H7 (cell line): ENCODE measurements around the gene THEM4. TPM values are rescaled to one million over a fixed set of nuclear protein-coding genes. Genes with fewer than 3 reads are reported as not detected.
A peak's percentile ranks its signal among the peaks of the same experiment; 100 is the strongest.

Experiments
- DNase-seq: peaks from one replicate; pipeline ENCODE4 v3.0.0; 2012
- H3K27me3 ChIP-seq: 2 replicates; pipeline ENCODE4 v1.6.0; 2011; ENCODE audit warnings: mild to moderate bottlenecking, low read length; ENCODE audit not compliant: control insufficient read depth, insufficient read depth
- H3K36me3 ChIP-seq: replicated peaks from 2 replicates; pipeline ENCODE4 v1.5.1; 2011; ENCODE audit warnings: low read length; ENCODE audit not compliant: control insufficient read depth, insufficient read depth
- H3K4me3 ChIP-seq: 2 replicates; pipeline ENCODE4 v1.5.1; 2011; ENCODE audit warnings: low read depth, mild to moderate bottlenecking, control low read depth, low read length, moderate library complexity; ENCODE audit not compliant: insufficient read depth
- total RNA-seq: library from RNA; depleted of rRNA; stranded (reverse); fragments of >200 nt; shearing (Covaris generic); gene quantifications from 2 replicates; pipeline ENCODE4 v1.2.3, GENCODE V29; 2014; rRNA removed

THEM4 gene
- total RNA-seq, 1 experiment from 2014 or later: 21.4 TPM

DNA sequence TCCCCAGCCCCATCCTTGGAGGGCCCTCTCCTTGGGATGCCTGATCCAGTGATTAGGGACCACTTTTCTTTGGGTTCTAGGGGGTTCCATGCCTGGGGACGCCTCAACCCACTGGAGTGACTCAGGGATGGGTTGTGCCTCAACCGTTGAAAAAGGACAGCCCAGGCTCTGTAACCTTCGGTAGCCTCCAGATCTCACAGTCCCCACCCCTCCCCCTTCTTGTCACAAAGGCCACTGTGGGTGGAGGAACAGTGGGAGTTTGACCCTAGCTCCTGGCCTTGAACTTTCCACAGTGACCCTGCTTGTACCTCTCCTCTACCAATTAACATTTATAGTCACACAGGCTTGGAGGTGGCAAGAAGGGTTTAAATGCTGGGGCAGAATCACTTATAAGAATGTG, 75.1 kb downstream of the THEM4 start:
- Histone ChIP-seq H3K27me3 (peaks cover 26% of the 10 kb centered on the region), H3K4me3 (no peak overlapping the region), H3K36me3 (no peaks in the 10 kb centered on the region)
- no peak for DNase-seq

DNA sequence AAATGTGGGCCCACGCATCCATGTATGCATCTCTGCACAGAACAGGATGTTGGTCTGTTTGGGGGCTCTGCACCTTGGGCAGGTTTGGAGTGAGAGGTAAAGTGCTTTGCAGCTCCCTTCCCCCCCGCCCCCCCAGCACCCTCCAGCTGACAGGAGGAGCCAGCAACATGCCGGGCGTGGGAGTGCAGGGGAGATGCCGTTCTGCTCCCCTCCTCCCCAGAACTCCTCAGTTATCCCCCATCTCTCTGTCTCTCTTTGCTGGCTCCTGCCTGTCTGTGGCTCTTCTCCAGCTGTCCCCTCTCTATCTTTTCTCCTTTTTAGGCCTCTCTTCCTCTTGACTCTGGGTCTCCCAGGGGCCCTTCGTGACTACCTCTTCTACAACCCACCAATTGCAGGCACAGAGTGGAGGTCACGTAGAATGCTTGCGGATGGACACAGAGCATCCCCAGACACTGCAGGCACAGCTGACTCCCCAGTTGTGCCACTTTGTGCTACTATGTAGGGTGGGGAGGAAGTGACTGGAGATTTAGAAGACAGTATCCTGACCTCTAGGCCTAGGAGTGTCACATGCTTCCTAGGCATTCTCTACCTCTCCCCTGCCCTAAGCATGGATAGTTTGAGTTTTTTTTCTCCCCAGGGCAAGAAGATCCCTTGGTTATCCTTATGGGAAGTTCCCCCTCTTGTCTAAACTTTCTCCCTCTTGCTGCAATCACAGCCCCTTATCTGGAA, 76.0 kb downstream of the THEM4 start:
- DNase-seq: no peak

DNA sequence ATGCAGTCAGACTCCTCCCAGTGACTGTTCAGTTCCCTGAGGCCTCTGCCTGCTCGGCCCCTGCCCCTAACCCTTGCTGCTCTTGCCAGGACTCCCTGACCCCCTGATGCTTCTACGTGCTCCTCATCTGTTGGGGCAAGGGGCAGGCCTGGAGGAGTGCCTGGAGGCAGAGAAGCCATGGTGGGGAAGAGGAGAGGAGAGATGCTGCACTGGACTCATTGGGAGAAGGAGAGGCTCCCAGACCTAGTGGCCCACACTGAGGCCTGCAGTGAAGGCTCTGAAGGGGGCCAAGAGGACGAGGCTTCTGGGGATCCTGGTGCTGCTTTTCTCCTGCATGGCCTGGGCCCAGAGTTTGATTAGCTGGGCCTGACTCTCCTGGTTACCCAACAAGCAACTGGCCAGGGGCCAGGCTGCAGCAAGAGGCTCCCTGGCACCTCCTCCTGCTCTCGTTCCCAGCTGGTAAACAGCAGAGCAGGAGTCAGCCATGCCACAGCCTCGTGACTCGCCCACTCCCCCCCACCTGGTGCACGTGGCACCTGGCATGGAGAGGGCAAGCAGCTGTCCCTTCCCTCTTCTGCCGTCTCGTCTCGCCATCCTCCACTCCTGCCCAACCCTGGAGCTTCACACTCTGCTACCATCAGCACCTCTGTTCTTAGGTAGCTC, 76.9 kb downstream of the THEM4 start:
- H3K4me3 ChIP-seq: no peak overlapping the region
- no peaks in the 10 kb centered on the region for H3K36me3 ChIP-seq

More for the DNA sequence above, 76.0 kb downstream of the THEM4 start:
- H3K4me3 ChIP-seq: no peak overlapping the region
- H3K27me3 ChIP-seq: peaks cover 17% of the 10 kb centered on the region
- no peaks in the 10 kb centered on the region for H3K36me3 ChIP-seq

DNA sequence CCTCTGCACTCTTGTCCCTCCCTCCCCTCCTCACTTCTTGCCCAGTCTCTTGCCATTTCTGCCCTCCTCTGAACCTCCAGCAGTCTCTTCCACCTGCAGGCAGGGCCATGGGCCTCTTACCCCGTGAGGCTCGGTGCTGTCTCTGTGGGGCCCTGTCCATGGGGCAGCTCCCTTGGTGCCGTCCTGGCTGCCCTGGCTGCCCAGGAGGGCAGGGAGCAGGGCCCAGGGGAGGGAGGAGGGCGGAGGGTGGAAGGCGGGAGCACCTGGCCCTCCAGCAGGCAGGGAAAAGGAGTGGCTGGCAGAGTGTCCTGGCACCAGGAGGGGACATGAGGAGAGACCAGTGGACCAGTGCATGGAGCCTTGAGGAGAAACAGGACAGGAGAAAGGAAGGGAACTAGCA, 77.7 kb downstream of the THEM4 start, which contains the start of gene RORC:
TSS of gene RORC (minus strand) at position 198 of the 400 bp plus-strand sequence. CDS start at position 160, 38 bp downstream.
- H3K27me3 ChIP-seq: no peaks in the 10 kb centered on the region
- DNase-seq: no peak
- H3K4me3 ChIP-seq: no peak within 1 kb of the TSS
- H3K36me3 ChIP-seq: no peaks in the 10 kb centered on the region

More for the DNA sequence above, 76.9 kb downstream of the THEM4 start:
- H3K27me3 ChIP-seq: peaks cover 8% of the 10 kb centered on the region
- no peak for DNase-seq

DNA sequence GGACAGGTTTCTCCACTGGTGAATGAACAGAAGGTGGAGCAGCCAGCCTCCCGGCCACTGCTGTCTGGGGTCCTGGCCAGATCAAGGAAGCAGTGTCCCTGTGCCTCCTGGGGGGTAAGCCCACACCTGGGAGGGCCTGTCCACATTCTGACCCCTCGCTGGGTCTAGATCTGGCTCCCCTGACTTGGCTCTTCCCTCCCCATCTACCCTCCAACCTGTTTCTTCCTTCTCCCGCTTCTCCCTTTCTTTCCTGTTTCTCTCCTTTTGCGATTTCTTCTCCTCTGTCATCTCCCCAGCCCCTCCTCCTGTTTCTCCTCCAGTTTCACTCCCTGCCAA, 78.1 kb downstream of the THEM4 start:
- Histone ChIP-seq H3K36me3 (no peaks in the 10 kb centered on the region), H3K4me3 (no peak overlapping the region), H3K27me3 (no peaks in the 10 kb centered on the region)
- DNase-seq: no peak

DNA sequence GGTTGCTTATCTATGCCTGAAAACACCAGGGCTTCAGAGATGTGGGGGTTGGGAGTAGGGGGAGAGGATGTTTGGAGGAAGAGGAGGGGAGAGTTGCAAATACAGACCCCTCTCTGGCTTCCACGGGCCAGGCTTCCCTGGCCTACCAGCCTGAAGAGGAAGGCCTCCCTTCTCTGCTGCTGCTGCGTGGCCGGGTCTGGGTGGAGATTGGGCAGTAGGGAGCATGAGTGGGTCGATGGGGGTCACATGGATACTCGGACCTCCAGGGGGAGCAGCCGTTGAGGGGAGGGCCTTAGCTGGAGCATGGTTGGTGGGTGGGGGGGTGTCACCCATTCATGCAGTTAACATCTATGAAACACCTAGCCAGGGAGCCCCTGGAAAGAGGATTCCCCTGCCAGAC, 79.3 kb downstream of the THEM4 start:
- Histone ChIP-seq H3K36me3 (no peaks in the 10 kb centered on the region), H3K27me3 (no peaks in the 10 kb centered on the region), H3K4me3 (no peak overlapping the region)
- DNase-seq: no peak

DNA sequence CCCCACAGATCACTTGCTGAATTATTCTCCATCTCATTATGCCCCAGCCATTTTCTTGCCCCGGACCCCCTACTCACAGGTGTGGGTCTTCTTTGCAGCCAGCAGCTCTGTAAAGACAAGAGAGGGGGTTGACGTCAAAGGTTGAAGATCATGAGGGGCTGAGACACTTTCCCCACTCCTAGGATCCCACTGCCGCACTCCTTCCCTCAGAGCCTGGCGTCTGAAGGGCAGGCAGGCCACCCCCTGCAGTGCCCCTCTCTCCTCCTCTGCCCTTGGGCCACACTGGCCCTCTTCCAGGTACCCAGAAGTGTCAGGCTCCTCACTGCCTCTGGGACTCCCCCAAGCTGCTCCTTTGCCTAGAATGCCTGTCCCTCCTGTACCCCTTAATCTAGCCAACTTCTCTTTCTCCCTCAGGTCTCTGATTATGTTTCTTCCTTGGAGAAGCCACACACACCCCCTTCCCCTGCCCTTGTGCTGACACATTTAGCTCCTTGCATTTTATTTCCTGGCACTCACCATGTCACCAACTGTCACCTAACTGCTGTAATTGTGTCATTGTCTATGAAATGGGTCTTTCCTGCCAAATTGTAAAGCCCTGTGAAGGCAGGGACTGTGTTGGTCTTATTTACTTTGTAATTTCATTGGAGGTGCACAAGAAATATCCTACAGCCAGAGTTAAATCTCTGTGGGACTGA, 79.8 kb downstream of the THEM4 start:
- no peaks in the 10 kb centered on the region for H3K36me3 ChIP-seq
- no peaks in the 10 kb centered on the region for H3K27me3 ChIP-seq
- DNase-seq: peak; percentile 75
- H3K4me3 ChIP-seq: no peak overlapping the region

DNA sequence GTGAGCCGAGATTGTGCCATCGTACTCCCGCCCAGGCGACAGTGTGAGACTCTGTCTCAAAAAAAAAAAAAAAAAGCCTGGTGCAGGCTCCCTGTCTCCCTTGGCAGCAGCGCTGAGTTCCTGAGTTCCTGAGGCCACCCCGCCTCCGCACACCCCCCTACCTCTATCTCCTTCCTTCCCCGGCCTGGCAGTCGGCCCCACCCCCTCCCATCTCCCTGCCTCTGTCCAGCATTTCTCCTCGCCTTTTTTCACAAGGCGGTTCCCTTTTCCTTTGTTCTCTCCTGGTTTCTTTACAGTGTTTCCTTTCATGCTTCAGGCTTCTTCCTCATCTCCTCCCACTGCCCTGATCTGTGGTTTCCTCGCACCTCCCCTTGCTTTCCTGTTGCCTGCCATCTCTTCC, 80.4 kb downstream of the THEM4 start:
- no peaks in the 10 kb centered on the region for H3K27me3 ChIP-seq
- H3K36me3 ChIP-seq: no peaks in the 10 kb centered on the region
- H3K4me3 ChIP-seq: no peak overlapping the region
- peak; percentile 93 for DNase-seq

DNA sequence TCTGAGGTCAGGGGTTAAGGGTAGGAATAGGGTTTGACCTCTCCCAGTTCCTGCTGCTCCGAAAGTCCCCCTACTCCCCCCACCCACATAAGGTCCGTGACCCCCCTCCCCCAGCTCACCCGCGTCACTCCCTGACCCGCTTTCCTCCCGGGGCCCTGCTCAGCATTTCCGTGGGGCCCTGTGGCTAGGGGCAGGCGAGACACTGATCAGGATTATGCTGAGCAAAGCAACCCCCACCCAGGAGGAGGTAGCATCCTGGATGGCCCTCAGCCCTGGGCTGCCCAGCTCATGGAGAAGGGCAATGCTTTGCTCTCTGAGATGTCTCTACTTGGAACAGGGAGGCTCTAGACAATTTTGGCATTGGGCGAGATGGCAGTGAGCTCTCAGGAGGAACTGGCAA, 81.5 kb downstream of the THEM4 start:
- no peaks in the 10 kb centered on the region for H3K27me3 ChIP-seq
- H3K36me3 ChIP-seq: no peaks in the 10 kb centered on the region
- DNase-seq: peak; percentile 59
- H3K4me3 ChIP-seq: no peak overlapping the region

DNA sequence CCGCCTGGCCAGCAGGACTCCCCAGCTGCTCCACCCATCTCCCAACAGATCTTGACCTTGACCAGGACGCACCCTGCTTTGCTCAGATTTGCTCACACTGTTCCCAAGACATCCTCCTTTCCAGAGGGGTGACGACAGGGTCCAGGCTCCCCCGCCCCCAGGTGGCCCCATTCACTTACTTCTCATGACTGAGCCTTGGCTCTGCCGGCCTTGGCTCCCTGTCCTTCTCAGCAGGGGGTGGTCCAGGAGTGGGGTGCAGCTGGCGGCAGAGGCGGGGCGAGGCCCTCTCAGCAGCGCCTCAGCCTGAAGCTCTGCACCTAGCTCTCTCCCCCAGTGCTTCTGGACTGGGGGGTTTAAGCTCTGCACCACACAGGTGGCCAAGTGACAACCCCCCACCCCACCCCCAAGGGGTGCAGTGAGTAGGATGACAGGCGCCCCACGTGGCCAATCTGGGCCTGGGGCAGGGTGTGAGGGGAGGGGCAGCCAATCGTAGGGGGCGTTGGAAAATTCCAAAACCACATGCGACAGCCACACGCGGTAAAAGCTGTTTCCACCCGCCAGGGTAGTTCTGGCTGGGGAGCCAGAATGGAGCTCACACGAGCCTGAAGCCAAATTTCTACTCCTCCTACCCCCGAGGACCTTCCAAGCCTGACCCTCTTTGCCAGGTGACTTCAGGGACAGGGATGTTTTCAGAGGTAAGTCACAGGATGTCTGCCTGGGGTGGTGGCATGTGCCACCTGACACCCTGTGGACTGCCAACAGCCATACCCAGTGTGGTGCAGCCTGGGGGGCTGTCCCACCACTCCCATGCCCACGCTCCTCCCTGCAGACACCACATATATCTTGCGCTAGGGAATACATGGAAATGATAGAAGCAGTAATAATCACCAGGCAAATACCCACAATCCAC, 83.3 kb downstream of the THEM4 start:
- H3K4me3 ChIP-seq: no peak overlapping the region
- peak; percentile 83 for DNase-seq
- no peaks in the 10 kb centered on the region for H3K36me3 ChIP-seq
- H3K27me3 ChIP-seq: no peaks in the 10 kb centered on the region

DNA sequence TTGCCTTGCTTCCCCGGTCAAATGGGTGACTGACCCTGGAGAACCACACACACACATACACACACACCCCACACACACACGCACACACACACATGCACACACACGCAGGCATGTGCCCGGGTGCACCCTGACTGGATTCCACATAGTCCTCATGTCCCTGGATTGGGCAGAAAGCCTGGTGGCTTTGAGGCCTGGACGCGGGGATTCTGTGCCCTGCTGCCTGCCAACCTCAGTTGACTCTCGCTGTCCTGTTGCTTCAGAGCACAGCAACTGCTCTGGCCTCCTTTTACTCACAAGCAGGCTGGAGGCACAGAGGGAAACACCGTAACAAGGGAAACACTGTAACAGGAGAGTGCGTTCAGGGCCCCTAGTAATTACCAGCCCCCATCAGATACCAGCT, 84.1 kb downstream of the THEM4 start:
- no peak for DNase-seq
- Histone ChIP-seq H3K36me3 (no peaks in the 10 kb centered on the region), H3K27me3 (no peaks in the 10 kb centered on the region), H3K4me3 (no peak overlapping the region)

Other genes starting within 250 kb of the THEM4 start
- gene CELF3, start 192.7 kb downstream of the THEM4 start, total RNA-seq: 0.07 TPM in 1 of 2 replicates, not detected in the other
- not detected in 2 replicates for gene RIIAD1, start 188.0 kb downstream of the THEM4 start, total RNA-seq
- gene MRPL9, start 146.0 kb downstream of the THEM4 start, total RNA-seq: 158 and 214 TPM in 2 replicates
- 20.9 and 25.0 TPM in 2 replicates for gene TDRKH, start 119.0 kb downstream of the THEM4 start, total RNA-seq
- gene LINGO4, start 104.1 kb downstream of the THEM4 start, total RNA-seq: 0.07 TPM in 1 of 2 replicates, not detected in the other
- 0.18 and 0.42 TPM in 2 replicates for gene RORC, start 77.7 kb downstream of the THEM4 start, total RNA-seq
- gene C2CD4D, start 69.7 kb downstream of the THEM4 start, total RNA-seq: 0.30 and 0.90 TPM in 2 replicates
- gene THEM5, start 55.8 kb downstream of the THEM4 start, total RNA-seq: not detected in 2 replicates
- gene S100A10, start 84.3 kb upstream of the THEM4 start, total RNA-seq: 102 and 116 TPM in 2 replicates
- 474 and 597 TPM in 2 replicates for gene S100A11, start 127.5 kb upstream of the THEM4 start, total RNA-seq
- not detected in 2 replicates for gene TCHHL1, start 179.6 kb upstream of the THEM4 start, total RNA-seq
- gene TCHH, start 205.9 kb upstream of the THEM4 start, total RNA-seq: not detected in 2 replicates
- not detected in 2 replicates for gene RPTN, start 249.7 kb upstream of the THEM4 start, total RNA-seq